A549 (cell line): ENCODE measurements around the gene IGFALS. TPM values are rescaled to one million over a fixed set of nuclear protein-coding genes. Genes with fewer than 3 reads are reported as not detected.

Source experiments
- ATAC-seq, 2 experiments: fragments of 200-7000 bp in 1 of 2; fragments of >200 bp in 1 of 2; cut with Nextera tagmentation in 1 of 2; cut with Tn5 transposase in 1 of 2; 3 replicates each; pipeline versions ENCODE4 v1.8.0 to v1.9.1; 2018 to 2020; ENCODE audit warnings: mild to moderate bottlenecking in 1 of 2, moderate library complexity in 1 of 2
- CTCF ChIA-PET: fragments of 300-600 bp; sonication (Branson Sonifier 250); formaldehyde crosslinking; extraction: SDS; loops from one replicate; lab custom pipeline; 2021; ENCODE audit warnings: antibody characterized with exemption, inconsistent platforms; lab: Yijun Ruan, JAX
- POLR2A ChIA-PET: fragments of 350-600 bp; formaldehyde crosslinking; extraction: SDS; loops from one replicate; lab custom pipeline; 2021; ENCODE audit warnings: antibody characterized with exemption, inconsistent platforms; lab: Yijun Ruan, JAX
- DNase-seq, 2 experiments: peaks; one replicate each; pipeline versions ENCODE4 v3.0.0 to v3.0.0-alpha.2; 2011 to 2016; ENCODE audit warnings: low read depth in 1 of 2, low spot score in 1 of 2
- FAIRE-seq: peaks from 2 replicates; lab custom pipeline; 2011; peaks lifted over from hg19 to GRCh38; lab: Jason Lieb, UNC
- H3K27ac ChIP-seq, 2 experiments: fragments of >200 bp; sonication (Bioruptor Twin); formaldehyde crosslinking; 3 replicates each; pipeline ENCODE4 v1.5.1; 2016 to 2017
- H3K4me1 ChIP-seq: fragments of >200 bp; sonication (Bioruptor Twin); formaldehyde crosslinking; 3 replicates; pipeline ENCODE4 v1.6.1; 2016
- H3K4me2 ChIP-seq: fragments of >200 bp; sonication (Bioruptor Twin); formaldehyde crosslinking; 3 replicates; pipeline ENCODE4 v1.6.1; 2016
- H3K4me3 ChIP-seq: fragments of >200 bp; sonication (Bioruptor Twin); formaldehyde crosslinking; 3 replicates; pipeline ENCODE4 v1.5.1; 2016
- H3K9me3 ChIP-seq: fragments of >200 bp; sonication (Bioruptor Twin); formaldehyde crosslinking; 3 replicates; pipeline ENCODE4 v1.6.1; 2016
- ATOH8 ChIP-seq: fragments of 250-450 bp; sonication (Bioruptor Pico); IDR thresholded peaks from 2 replicates; pipeline ENCODE4 v1.5.0; 2020; ENCODE audit warnings: low read depth, mild to moderate bottlenecking, moderate library complexity
- BHLHE40 ChIP-seq: IDR thresholded peaks from 2 replicates; pipeline ENCODE4 v1.6.1; 2012; ENCODE audit warnings: low read depth, low read length, inconsistent platforms
- CBX8 ChIP-seq: fragments of 200-600 bp; sonication (generic); IDR thresholded peaks from 2 replicates; pipeline ENCODE4 v1.6.1; 2016
- CHD4 ChIP-seq: fragments of 200-600 bp; sonication (generic); IDR thresholded peaks from 2 replicates; pipeline ENCODE4 v1.6.1; 2016; ENCODE audit warnings: antibody characterized with exemption, mild to moderate bottlenecking, borderline replicate concordance
- CTCF ChIP-seq: fragments of >200 bp; sonication (Bioruptor Twin); formaldehyde crosslinking; IDR thresholded peaks from 3 replicates; pipeline ENCODE4 v1.5.1; 2016
- EHF ChIP-seq: fragments of 250-450 bp; sonication (Bioruptor Pico); IDR thresholded peaks from 2 replicates; pipeline ENCODE4 v1.5.0; 2020; ENCODE audit warnings: mild to moderate bottlenecking
- ELK1 ChIP-seq: fragments of 150-350 bp; IDR thresholded peaks from 2 replicates; pipeline ENCODE4 v1.6.1; 2014; ENCODE audit warnings: low read depth, mild to moderate bottlenecking, low read length
- EP300 ChIP-seq, 2 experiments: fragments of >200 bp; sonication (Bioruptor Twin); formaldehyde crosslinking; IDR thresholded peaks; 2 replicates in 1 of 2; 3 replicates in 1 of 2; pipeline ENCODE4 v1.6.1; 2016 to 2017
- FOSB ChIP-seq: fragments of 250-450 bp; sonication (Bioruptor Pico); IDR thresholded peaks from 2 replicates; pipeline ENCODE4 v1.5.0; 2020; ENCODE audit warnings: mild to moderate bottlenecking, moderate library complexity
- HDAC2 ChIP-seq: fragments of 200-600 bp; sonication (generic); IDR thresholded peaks from 2 replicates; pipeline ENCODE4 v1.6.1; 2016
- HES2 ChIP-seq: fragments of >200 bp; sonication (Bioruptor Twin); formaldehyde crosslinking; IDR thresholded peaks from 2 replicates; pipeline ENCODE4 v1.6.1; 2016
- HOXB5 ChIP-seq: fragments of 250-450 bp; sonication (Bioruptor Pico); IDR thresholded peaks from 2 replicates; pipeline ENCODE4 v1.5.0; 2020; ENCODE audit warnings: mild to moderate bottlenecking, moderate library complexity
- MAX ChIP-seq: IDR thresholded peaks from 2 replicates; pipeline ENCODE4 v1.6.1; 2012
- MYC ChIP-seq: IDR thresholded peaks from 2 replicates; pipeline ENCODE4 v1.6.1; 2012; ENCODE audit warnings: mild to moderate bottlenecking, inconsistent platforms, low read length, improper control_type of control experiment, borderline replicate concordance
- NFE2L2 ChIP-seq: fragments of 150-350 bp; conservative IDR thresholded peaks from 2 replicates; pipeline ENCODE4 v1.6.1; 2014; ENCODE audit warnings: low read length
- NPAS2 ChIP-seq: fragments of 250-450 bp; sonication (Bioruptor Pico); IDR thresholded peaks from 2 replicates; pipeline ENCODE4 v1.8.0; 2022; ENCODE audit warnings: mild to moderate bottlenecking, moderate library complexity, borderline replicate concordance
- POLR2AphosphoS2 ChIP-seq: conservative IDR thresholded peaks from 2 replicates; pipeline ENCODE4 v1.6.1; 2012; ENCODE audit warnings: low read length, improper control_type of control experiment, inconsistent platforms
- RFX5 ChIP-seq: fragments of 450-650 bp; IDR thresholded peaks from 2 replicates; pipeline ENCODE4 v1.7.1; 2014; ENCODE audit warnings: antibody characterized with exemption, mild to moderate bottlenecking, moderate library complexity
- RNF2 ChIP-seq: fragments of 200-600 bp; sonication (generic); IDR thresholded peaks from 2 replicates; pipeline ENCODE4 v1.6.1; 2016; ENCODE audit warnings: low read depth, mild to moderate bottlenecking, antibody characterized with exemption, moderate library complexity, borderline replicate concordance
- SMC3 ChIP-seq: fragments of >200 bp; sonication (Bioruptor Twin); formaldehyde crosslinking; IDR thresholded peaks from 3 replicates; pipeline ENCODE4 v1.6.1; 2018; ENCODE audit warnings: inconsistent platforms
- ZSCAN20 ChIP-seq: fragments of 250-450 bp; sonication (Bioruptor Pico); IDR thresholded peaks from 2 replicates; pipeline ENCODE4 v1.8.0; 2022; ENCODE audit warnings: mild to moderate bottlenecking, moderate library complexity
- WGBS: methylation state at CpG from one replicate; pipeline ENCODE4 v1.1.6; 2017; ENCODE audit errors: missing lambda C conversion rate; 5-methylcytosine and 5-hydroxymethylcytosine counted together
- polyA plus RNA-seq, 4 experiments: library from polyadenylated mRNA; depleted of rRNA in 3 of 4; stranded (reverse); fragments of >200 nt; fragmentation: RNase III in 1 of 4; extraction: RNeasy Plus Mini Kit Qiagen cat#74134 plus additional on column Dnase treatment in 1 of 4; gene quantifications; 2 replicates in 3 of 4; 3 replicates in 1 of 4; pipeline ENCODE4 v1.2.3, GENCODE V29; 2011 to 2017
- TF ChIP-seq, protein P1 (sequence below): fragments of 450-650 bp; IDR thresholded peaks from 2 replicates; pipeline ENCODE4 v1.6.1; 2014; ENCODE audit warnings: antibody characterized with exemption
- TF ChIP-seq, protein P2 (sequence below): fragments of >200 bp; sonication (Bioruptor Twin); formaldehyde crosslinking; IDR thresholded peaks from 3 replicates; pipeline ENCODE4 v1.6.1; 2016

The IGFALS gene
- polyA plus RNA-seq, 2 of the 4 experiments (the other 2 are of a cell fraction) = 0.08 TPM; not detected in 1

DNA sequence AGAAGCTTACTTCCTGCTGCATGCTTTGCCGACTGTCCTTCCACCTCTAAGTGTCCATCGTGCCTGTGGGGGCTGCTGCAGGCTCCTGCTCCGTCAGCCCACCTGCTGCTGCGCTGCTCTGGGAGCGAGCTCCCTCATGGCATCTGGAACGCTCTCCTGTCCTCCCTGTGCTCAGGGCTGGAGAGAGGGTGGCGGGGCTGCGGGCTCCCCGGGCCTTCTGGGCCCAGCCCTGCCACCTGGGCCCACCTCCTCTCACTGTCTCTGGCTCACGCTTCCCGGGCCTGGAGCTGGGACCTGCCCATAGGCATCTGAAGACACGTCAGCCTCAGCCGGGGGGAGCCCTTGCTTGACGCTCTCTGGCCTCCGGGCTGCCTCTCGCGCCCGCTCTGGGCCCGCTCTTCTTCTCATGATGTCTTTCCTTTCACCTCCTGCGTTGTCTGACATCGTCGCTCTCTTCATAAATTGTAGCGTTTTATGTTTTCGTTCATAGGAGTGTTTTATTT, 49.1 kb downstream of the IGFALS start:
- no peak for ATAC-seq
- CTCF ChIA-PET = interaction anchor here (1.5 to 2.8 kb wide), 4 partner anchors 14 to 38 kb away, joined by 5 to 13 read pairs (median 7); partner anchors contain the start of gene MAPK8IP3

DNA sequence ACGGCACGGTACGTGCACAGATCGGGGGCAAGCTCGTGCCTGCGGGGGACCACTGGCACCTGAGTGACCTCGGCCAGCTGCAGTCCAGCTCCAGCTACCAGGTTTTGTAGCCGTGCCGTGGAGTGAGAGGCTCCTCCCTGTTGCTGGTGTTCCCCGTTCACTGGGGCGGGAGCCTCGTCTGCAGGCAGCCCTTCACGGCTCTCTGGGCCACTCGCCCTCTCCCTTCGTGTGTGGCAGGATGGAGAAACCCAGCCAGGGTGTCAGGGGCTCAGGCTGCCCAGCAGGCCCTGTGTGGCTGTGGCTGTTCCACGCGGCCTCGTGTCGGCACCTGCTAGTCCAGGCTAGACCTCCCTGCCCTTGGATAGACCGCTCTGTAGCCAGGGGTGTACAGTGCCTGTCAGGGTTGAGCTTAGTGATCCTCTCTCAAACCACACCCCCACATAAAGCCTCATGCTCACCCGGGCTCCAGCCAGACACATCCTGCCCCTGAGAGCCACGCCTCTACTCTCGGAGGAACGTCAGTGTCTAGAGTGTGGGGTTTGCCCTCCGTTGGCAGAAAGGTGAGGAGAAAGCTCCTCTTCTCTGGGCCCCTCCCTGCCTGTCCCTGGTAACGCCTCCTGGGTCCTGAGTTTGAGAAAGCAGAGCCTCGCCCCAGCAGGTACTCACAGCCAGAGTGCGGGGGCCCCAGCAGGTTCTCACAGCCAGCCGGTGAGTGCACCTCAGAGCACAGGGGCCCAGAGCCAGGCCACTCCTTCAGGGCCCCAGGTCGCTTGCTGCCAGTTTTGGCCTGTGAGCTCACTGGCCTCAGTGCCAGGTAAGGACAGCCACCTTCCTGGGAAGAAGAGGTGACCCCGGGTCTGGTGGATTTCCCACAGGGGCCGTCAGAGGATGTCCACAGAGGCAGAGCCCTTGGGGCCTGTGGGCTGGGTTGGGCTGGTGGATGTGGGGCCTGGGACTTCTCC, 49.8 kb downstream of the IGFALS start:
- 91% methylated on average over 30 of the region's 32 CpGs for WGBS

More for the DNA sequence above, 49.1 kb downstream of the IGFALS start:
- Histone ChIP-seq H3K27ac (no peak overlapping the region), H3K4me2 (no peak overlapping the region), H3K9me3 (no peaks in the 10 kb centered on the region; the same call in 2 of the 3 replicates), H3K4me1 (peaks cover 22% of the 10 kb centered on the region), H3K4me3 (no peak overlapping the region)
- DNase-seq (no peak), FAIRE-seq (no peak)
- POLR2A ChIA-PET = no interaction called here
- WGBS = 93% methylated on average over 21 of the region's 24 CpGs
- TF ChIP-seq CBX8 (no peak), POLR2AphosphoS2 (no peak), NFE2L2 (no peak), FOSB (CRISPR knock-in tag) (no peak), RNF2 (no peak), HOXB5 (CRISPR knock-in tag) (no peak), ATOH8 (CRISPR knock-in tag) (no peak), BHLHE40 (no peak), SMC3 (no peak), EP300 (IDR thresholded peaks at IDR 0.05) (no peak), HES2 (no peak)
- TF ChIP-seq, protein P1, sequence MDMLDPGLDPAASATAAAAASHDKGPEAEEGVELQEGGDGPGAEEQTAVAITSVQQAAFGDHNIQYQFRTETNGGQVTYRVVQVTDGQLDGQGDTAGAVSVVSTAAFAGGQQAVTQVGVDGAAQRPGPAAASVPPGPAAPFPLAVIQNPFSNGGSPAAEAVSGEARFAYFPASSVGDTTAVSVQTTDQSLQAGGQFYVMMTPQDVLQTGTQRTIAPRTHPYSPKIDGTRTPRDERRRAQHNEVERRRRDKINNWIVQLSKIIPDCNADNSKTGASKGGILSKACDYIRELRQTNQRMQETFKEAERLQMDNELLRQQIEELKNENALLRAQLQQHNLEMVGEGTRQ = no peak
- TF ChIP-seq, all 56 proteins: peak for 0

More for the DNA sequence above, 49.8 kb downstream of the IGFALS start:
- Histone ChIP-seq H3K9me3 (no peaks in the 10 kb centered on the region; the same call in 2 of the 3 replicates), H3K4me3 (no peak overlapping the region), H3K27ac (no peak overlapping the region), H3K4me2 (no peak overlapping the region), H3K4me1 (peaks cover 22% of the 10 kb centered on the region)
- TF ChIP-seq CTCF (no peak), ZSCAN20 (CRISPR knock-in tag) (no peak), MYC (no peak), SMC3 (no peak), CHD4 (no peak), MAX (no peak), RNF2 (no peak), HDAC2 (no peak), EHF (CRISPR knock-in tag) (no peak), ELK1 (no peak), RFX5 (no peak), NPAS2 (CRISPR knock-in tag) (no peak)
- TF ChIP-seq, protein P1 = no peak
- TF ChIP-seq, protein P2, sequence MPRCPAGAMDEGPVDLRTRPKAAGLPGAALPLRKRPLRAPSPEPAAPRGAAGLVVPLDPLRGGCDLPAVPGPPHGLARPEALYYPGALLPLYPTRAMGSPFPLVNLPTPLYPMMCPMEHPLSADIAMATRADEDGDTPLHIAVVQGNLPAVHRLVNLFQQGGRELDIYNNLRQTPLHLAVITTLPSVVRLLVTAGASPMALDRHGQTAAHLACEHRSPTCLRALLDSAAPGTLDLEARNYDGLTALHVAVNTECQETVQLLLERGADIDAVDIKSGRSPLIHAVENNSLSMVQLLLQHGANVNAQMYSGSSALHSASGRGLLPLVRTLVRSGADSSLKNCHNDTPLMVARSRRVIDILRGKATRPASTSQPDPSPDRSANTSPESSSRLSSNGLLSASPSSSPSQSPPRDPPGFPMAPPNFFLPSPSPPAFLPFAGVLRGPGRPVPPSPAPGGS = no peak
- CTCF ChIA-PET = interaction anchor here (1.2 to 2.8 kb wide), 5 partner anchors 14 to 38 kb away, joined by 3 to 13 read pairs (median 5); partner anchors contain the start of gene MAPK8IP3
- no peak for DNase-seq
- no peak for FAIRE-seq
- POLR2A ChIA-PET = interaction anchor here (1.2 kb wide), 1 partner anchor 38 kb away, joined by 4 read pairs; the partner anchor contains the start of gene MAPK8IP3
- ATAC-seq = no peak
